Measurements from ENCODE around the gene TDRD1.

GRCh38 chr10:114172216-114172615 lies 6.9 kb upstream of the TDRD1 start:
- TF ChIP-seq POLR2A (IDR thresholded peaks at IDR 0.05) (no peak), POLR2AphosphoS5 (IDR thresholded peaks at IDR 0.05; ENCODE audit: insufficient read depth in 1 of 2, low read depth in 1 of 2) (no peak)
- TF ChIP-seq, protein P1, sequence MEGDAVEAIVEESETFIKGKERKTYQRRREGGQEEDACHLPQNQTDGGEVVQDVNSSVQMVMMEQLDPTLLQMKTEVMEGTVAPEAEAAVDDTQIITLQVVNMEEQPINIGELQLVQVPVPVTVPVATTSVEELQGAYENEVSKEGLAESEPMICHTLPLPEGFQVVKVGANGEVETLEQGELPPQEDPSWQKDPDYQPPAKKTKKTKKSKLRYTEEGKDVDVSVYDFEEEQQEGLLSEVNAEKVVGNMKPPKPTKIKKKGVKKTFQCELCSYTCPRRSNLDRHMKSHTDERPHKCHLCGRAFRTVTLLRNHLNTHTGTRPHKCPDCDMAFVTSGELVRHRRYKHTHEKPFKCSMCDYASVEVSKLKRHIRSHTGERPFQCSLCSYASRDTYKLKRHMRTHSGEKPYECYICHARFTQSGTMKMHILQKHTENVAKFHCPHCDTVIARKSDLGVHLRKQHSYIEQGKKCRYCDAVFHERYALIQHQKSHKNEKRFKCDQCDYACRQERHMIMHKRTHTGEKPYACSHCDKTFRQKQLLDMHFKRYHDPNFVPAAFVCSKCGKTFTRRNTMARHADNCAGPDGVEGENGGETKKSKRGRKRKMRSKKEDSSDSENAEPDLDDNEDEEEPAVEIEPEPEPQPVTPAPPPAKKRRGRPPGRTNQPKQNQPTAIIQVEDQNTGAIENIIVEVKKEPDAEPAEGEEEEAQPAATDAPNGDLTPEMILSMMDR (IDR thresholded peaks at IDR 0.05) = no peak

Data from vagina (tissue), 2 donors.